PC-3 (cell line): ENCODE data around the gene GABARAP. TPM values are rescaled to one million over a fixed set of nuclear protein-coding genes. Genes with fewer than 3 reads are reported as not detected.

Source experiments
- ATAC-seq: fragments of 200-7000 bp; cut with Tn5 transposase; 2 replicates; pipeline ENCODE4 v1.9.1; 2020; ENCODE audit warnings: mild to moderate bottlenecking, moderate library complexity
- BruUV-seq: library from RNA; stranded (reverse); fragments of 400-500 nt; replicated peaks from 2 replicates; lab custom pipeline; 2021; lab: Mats Ljungman, UMichigan
- CTCF ChIA-PET: fragments of 300-600 bp; sonication (Branson Sonifier 250); formaldehyde crosslinking; loops from one replicate; lab custom pipeline; 2022; ENCODE audit warnings: antibody characterized with exemption; lab: Charles Lee
- POLR2A ChIA-PET: fragments of 300-600 bp; sonication (Branson Sonifier 250); formaldehyde crosslinking; loops from one replicate; lab custom pipeline; 2022; ENCODE audit warnings: antibody characterized with exemption; ENCODE audit not compliant: unreplicated experiment; lab: Charles Lee
- DNase-seq: peaks from one replicate; pipeline ENCODE4 v3.0.0-alpha.2; 2015
- H2AFZ ChIP-seq: fragments of 300-600 bp; sonication (generic); 2 replicates; pipeline ENCODE4 v1.6.0; 2016; ENCODE audit warnings: antibody characterized with exemption, low read length
- H3F3A ChIP-seq: fragments of 300-600 bp; sonication (generic); one replicate; pipeline ENCODE4 v1.6.0; 2017; ENCODE audit warnings: antibody characterized with exemption, low read length, control low read depth, mild to moderate bottlenecking; ENCODE audit not compliant: unreplicated experiment
- H3K27ac ChIP-seq: fragments of 300-600 bp; sonication (generic); 2 replicates; pipeline ENCODE4 v1.5.1; 2016; ENCODE audit warnings: mild to moderate bottlenecking, low read length
- H3K27me3 ChIP-seq: fragments of 300-600 bp; sonication (generic); 2 replicates; pipeline ENCODE4 v1.6.1; 2016; ENCODE audit warnings: low read length, mixed read lengths
- H3K36me3 ChIP-seq: fragments of 300-600 bp; sonication (generic); 2 replicates; pipeline ENCODE4 v1.6.1; 2016; ENCODE audit warnings: low read depth, mixed run types, low read length, mixed read lengths
- H3K4me1 ChIP-seq: fragments of 300-600 bp; sonication (generic); 2 replicates; pipeline ENCODE4 v1.5.1; 2016; ENCODE audit warnings: low read length; ENCODE audit not compliant: insufficient read depth
- H3K4me2 ChIP-seq: fragments of 300-600 bp; sonication (generic); 2 replicates; pipeline ENCODE4 v1.6.0; 2016; ENCODE audit warnings: low read length
- H3K4me3 ChIP-seq: fragments of 300-600 bp; sonication (generic); 2 replicates; pipeline ENCODE4 v1.5.1; 2016; ENCODE audit warnings: mild to moderate bottlenecking, low read length, mixed read lengths
- H3K79me2 ChIP-seq: fragments of 300-600 bp; sonication (generic); 2 replicates; pipeline ENCODE4 v1.6.1; 2017; ENCODE audit warnings: low read length, mixed read lengths
- H3K9ac ChIP-seq: fragments of 300-600 bp; sonication (generic); 2 replicates; pipeline ENCODE4 v1.6.0; 2016; ENCODE audit warnings: mild to moderate bottlenecking, low read length
- H3K9me2 ChIP-seq: fragments of 300-600 bp; sonication (generic); replicated peaks from 2 replicates; pipeline ENCODE4 v1.6.1; 2016; ENCODE audit warnings: mixed run types, low read length, mixed read lengths
- H3K9me3 ChIP-seq: fragments of 300-600 bp; sonication (generic); 2 replicates; pipeline ENCODE4 v1.6.1; 2016; ENCODE audit warnings: low read length, mixed read lengths
- H4K20me1 ChIP-seq: fragments of 300-600 bp; sonication (generic); 2 replicates; pipeline ENCODE4 v1.6.1; 2016; ENCODE audit warnings: low read length, mixed read lengths
- CTCF ChIP-seq: fragments of 300-600 bp; sonication (generic); conservative IDR thresholded peaks from 2 replicates; pipeline ENCODE4 v1.5.1; 2017; ENCODE audit warnings: antibody characterized with exemption, low read depth, mild to moderate bottlenecking, low read length
- EZH2 ChIP-seq: fragments of 300-600 bp; sonication (generic); IDR thresholded peaks from one replicate; pipeline ENCODE4 v1.6.1; 2017; ENCODE audit warnings: antibody characterized with exemption, mild to moderate bottlenecking, low read length; ENCODE audit not compliant: unreplicated experiment
- EZH2phosphoT487 ChIP-seq: fragments of 300-600 bp; sonication (generic); IDR thresholded peaks from 2 replicates; pipeline ENCODE4 v1.6.1; 2018; ENCODE audit warnings: mild to moderate bottlenecking, antibody characterized with exemption, low read length, borderline replicate concordance
- intact Hi-C: fragments of 100-400 bp; cut with micrococcal nuclease; formaldehyde crosslinking; loops from 2 replicates; pipeline ENCODE4 v1.9.0; 2023
- total RNA-seq: library from RNA; depleted of rRNA; stranded (reverse); fragments of >200 nt; gene quantifications from 2 replicates; pipeline ENCODE4 v1.2.3, GENCODE V29; 2014

Gene GABARAP
- total RNA-seq, 1 experiment from 2014 or later = 103 TPM

GRCh38 chr17:7228920-7229319, 13.3 kb downstream of the GABARAP start:
- no peak for TF ChIP-seq EZH2phosphoT487
- TF ChIP-seq CTCF = no peak
- TF ChIP-seq EZH2 = no peak
- intact Hi-C loops = no loop called here
- CTCF ChIA-PET = no interaction called here
- Histone ChIP-seq H3K4me3 (no peak overlapping the region), H3K9me3 (no peaks in the 10 kb centered on the region), H3K27ac (no peak overlapping the region), H3K79me2 (peaks cover 38% of the 10 kb centered on the region), H3K4me1 (peaks cover 10% of the 10 kb centered on the region), H3K4me2 (no peak overlapping the region), H3K36me3 (no peaks in the 10 kb centered on the region; the same call in 1 of the 2 replicates), H3K27me3 (no peaks in the 10 kb centered on the region), H4K20me1 (peaks cover 8% of the 10 kb centered on the region; the same call in 1 of the 2 replicates), H3K9ac (no peak overlapping the region), H3F3A (no peaks in the 10 kb centered on the region), H3K9me2 (no peaks in the 10 kb centered on the region), H2AFZ (no peak overlapping the region)
- ATAC-seq = no peak
- no peak for DNase-seq
- POLR2A ChIA-PET = no interaction called here
- no TSS peak for BruUV-seq

GRCh38 chr17:7226721-7227710, 15.2 kb downstream of the GABARAP start:
- no TSS peak for BruUV-seq
- TF ChIP-seq EZH2 = no peak
- TF ChIP-seq EZH2phosphoT487 = no peak
- TF ChIP-seq CTCF = no peak
- peaks cover 30% of the 10 kb centered on the region for H3K79me2 ChIP-seq
- H3K36me3 ChIP-seq = peaks cover 19% of the 10 kb centered on the region; the same call in 1 of the 2 replicates
- DNase-seq (no peak), ATAC-seq (no peak)
- no peaks in the 10 kb centered on the region for H3K27me3 ChIP-seq
- H3K27ac ChIP-seq = no peak overlapping the region
- no peaks in the 10 kb centered on the region for H3K9me2 ChIP-seq
- ChIA-PET POLR2A (no interaction called here), CTCF (no interaction called here)
- no peak overlapping the region for H3K9ac ChIP-seq
- H3K9me3 ChIP-seq = no peaks in the 10 kb centered on the region
- H3K4me1 ChIP-seq = peaks cover 3% of the 10 kb centered on the region
- no peak overlapping the region for H3K4me3 ChIP-seq
- H3K4me2 ChIP-seq = no peak overlapping the region
- intact Hi-C loops = no loop called here
- H4K20me1 ChIP-seq = peaks cover 8% of the 10 kb centered on the region; the same call in 1 of the 2 replicates
- H3F3A ChIP-seq = no peaks in the 10 kb centered on the region
- H2AFZ ChIP-seq = no peak overlapping the region
